ENCODE data around the gene GMDS.
A peak's percentile ranks its signal among the peaks of the same experiment; 100 is the strongest.

Gene GMDS

GRCh38 chr6:1644516-1645060 is 600.8 kb downstream of the GMDS start:
- no peak for DNase-seq (ENCODE audit: low spot score)

DNA sequence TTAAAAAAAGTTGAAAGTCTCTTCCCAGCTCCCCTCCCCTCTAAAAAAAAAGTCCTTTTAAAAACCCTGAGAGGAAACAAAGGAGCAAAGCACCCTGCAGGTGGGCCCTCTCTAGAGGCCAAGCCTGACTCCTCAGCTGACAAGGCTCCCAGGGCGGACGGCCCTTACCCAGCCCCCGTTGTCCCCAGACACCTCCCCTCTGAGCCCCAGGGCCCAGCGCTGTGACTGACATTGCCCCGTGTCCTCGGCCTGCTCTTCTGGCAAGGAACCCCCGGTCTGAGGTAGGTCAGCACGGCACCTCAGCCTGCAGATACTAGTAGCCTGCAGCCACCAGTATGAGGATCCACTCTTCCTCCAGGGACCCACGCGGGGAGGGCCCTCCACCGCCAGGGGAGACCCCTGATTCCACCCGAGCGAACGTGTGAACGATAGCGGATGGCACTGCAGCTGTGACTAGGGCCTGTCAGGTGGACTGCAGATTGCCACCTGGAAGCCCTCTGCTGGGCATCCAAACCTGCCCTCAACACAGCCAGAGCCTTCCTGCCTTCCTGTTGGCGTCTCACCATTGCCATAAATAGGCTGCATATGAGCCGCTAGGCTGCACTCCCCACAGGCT is 601.5 kb downstream of the GMDS start:
- DNase-seq (ENCODE audit: low spot score), result no peak

DNA sequence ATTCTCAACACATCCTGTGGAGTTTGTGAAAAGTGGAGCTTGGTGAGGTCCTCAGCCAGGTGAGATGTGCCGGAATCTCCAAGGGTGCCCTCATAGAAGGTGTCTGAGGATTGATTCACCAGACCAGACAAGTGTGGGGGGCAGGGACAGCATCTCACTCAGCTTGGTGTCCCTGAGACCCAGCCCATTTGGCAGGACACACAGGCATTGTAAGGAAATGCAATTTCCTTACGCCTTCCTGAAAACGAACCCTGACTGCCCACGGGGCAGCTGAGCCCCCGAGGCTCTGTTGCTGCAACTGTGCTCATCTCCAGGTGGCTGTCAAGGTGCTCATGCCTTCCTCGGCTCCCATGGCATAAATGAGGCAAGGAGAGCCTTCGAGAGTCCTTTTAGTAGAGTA is 602.3 kb downstream of the GMDS start:
- no peak for DNase-seq (ENCODE audit: low spot score)

DNA sequence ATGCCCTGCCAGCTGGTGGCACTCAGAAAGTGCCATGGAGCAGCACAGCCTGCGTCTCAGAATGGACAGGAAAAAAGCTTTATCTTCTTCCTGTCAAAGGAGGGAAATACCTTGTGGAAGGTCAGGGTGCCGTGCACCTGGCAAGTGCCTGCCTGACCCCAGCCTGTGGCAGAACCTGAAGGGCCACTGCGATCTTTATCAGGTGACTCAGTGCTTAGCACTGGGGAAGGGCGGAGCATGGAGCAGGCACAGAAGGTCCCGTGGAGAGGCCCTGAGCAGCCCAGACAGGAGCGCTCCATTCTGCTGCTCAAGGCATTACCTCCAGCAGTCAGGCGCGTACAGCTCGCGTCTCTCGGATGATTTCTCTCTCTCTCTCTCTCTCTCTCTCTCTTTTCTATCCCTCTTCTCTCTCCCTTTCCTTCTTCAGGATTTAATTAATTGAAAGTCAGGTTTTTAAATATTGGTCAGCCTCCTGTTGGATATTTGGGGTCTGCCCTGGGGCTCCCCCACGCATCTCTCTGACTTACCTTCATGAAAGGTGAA is 604.0 kb downstream of the GMDS start:
- DNase-seq (ENCODE audit: low spot score), result peak; percentile 66

GRCh38 chr6:1640476-1640875 is 604.9 kb downstream of the GMDS start:
- DNase-seq (ENCODE audit: low spot score), result no peak

GRCh38 chr6:1639430-1639829 is 606.0 kb downstream of the GMDS start:
- no peak for DNase-seq (ENCODE audit: low spot score)

- DNase-seq (ENCODE audit: low spot score), result no peak
Observed at GRCh38 chr6:1636971-1637871, 608.2 kb downstream of the GMDS start.

- no peak for DNase-seq (ENCODE audit: low spot score)
Observed at GRCh38 chr6:1636272-1636825, 609.1 kb downstream of the GMDS start.

GRCh38 chr6:1635305-1636010 is 609.9 kb downstream of the GMDS start:
- no peak for DNase-seq (ENCODE audit: low spot score)

DNA sequence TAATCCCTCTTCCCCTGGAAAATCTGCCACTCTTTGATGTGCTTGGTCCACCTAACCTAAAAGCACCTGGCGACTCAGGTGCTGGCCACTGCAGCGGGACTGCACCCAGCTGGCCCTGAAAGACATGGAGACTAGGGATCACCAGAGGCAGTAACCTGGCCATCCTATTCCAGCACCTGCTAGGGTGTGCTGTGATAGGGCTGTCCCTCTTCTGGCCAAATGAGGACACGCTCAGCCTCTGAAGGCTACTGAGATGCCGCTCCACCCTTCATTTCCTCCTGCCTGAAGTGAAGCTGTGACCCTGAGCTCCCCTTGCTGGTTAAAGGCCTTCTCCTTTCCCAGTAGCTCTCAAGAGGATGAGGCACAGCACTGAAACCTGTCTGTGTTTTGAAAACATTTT is 611.3 kb downstream of the GMDS start:
- DNase-seq (ENCODE audit: low spot score), result no peak

DNA sequence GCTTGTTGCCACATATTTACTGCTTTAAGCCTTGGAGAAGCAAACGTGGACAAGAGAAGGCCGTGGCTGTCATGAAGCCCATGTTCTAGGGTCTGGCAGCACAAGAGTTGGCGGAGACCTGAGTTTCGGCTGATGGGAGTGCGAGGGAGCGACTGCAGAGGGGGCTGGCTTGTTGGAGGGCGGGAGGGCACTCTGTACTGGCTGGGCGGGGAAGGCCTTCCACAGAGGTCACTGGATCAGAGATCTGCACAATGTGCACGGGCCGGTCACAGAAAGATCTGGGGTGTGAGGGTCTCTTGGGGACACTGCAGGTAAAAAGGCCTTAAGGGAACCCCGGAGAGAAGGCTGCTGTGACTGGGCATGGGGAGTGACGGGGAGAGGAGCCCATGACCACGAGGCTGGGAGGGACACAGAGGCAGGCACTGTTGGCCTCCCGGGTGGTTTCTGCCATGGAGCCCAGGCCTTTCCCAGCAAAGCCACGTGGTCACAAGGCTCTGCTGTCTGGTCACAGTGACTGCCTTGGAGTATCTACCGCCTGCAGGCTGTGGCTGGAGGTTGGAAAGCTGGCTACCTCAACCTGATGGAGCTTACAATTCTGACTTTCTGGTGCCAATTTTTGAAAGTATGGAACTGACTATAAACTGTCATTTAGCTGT is 611.9 kb downstream of the GMDS start:
- no peak for DNase-seq (ENCODE audit: low spot score)

DNA sequence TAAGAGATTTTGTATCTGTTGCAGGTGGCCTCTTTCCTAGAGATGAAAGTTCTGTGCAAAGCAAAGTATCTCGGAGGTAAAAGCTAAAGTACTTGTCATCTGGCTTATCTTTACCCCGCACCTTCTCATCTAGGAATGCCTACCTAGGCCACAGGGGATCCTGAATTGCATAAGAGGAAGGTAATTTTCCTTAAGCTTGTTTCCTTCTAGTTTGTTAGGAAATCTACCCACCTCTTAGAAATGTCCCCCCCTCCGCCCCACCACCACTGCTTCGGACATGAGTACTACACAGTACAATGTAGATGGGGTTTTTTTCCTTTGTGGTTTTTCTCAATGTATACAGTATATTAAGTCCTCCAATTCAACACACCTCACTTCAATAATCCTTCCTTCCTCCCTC is 614.2 kb downstream of the GMDS start:
- DNase-seq (ENCODE audit: low spot score), result no peak

DNA sequence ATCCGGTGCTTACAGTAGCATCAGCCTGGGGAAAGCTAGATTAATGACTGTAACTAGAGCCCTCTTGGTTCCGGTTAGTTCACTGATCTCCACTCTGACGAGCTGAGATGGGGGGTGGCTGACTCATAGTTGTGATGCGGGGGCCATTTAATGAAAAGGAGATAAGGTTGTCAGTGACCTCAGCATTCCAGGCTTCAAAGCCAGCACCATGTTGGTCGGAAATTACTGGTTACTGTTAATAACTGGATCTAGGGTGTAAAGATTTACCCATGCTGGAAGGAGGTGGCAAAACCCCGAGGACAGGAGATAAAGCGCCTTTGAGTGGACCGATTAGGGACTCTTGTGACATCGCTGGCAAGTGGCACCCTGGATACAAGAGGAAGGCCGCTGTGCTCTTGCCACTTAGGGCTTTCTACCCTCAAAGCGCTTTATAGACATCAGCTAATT is 614.6 kb downstream of the GMDS start:
- no peak for DNase-seq (ENCODE audit: low spot score)

- DNase-seq (ENCODE audit: low spot score), result no peak
Observed at GRCh38 chr6:1630212-1630770, 615.1 kb downstream of the GMDS start.

DNA sequence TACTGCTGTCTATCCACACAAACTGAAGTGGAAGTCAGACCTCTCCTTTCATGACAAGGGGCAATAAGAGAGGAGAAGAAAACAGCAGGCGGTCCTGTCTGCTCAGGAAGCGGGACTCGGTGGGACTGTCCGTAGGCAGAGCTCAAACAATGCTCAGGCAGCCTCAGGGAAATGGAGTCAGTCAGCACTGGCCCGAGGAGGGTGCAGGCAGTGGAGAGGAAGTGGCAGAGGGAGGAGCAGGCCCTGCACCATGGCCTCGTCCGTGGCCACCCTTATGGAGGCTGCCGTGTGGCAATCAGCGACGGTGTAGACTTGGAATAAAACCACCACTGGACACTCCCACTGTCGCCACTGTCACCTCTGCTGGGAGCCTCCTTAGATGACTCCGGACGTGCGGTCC is 616.1 kb downstream of the GMDS start:
- DNase-seq (ENCODE audit: low spot score), result no peak

DNA sequence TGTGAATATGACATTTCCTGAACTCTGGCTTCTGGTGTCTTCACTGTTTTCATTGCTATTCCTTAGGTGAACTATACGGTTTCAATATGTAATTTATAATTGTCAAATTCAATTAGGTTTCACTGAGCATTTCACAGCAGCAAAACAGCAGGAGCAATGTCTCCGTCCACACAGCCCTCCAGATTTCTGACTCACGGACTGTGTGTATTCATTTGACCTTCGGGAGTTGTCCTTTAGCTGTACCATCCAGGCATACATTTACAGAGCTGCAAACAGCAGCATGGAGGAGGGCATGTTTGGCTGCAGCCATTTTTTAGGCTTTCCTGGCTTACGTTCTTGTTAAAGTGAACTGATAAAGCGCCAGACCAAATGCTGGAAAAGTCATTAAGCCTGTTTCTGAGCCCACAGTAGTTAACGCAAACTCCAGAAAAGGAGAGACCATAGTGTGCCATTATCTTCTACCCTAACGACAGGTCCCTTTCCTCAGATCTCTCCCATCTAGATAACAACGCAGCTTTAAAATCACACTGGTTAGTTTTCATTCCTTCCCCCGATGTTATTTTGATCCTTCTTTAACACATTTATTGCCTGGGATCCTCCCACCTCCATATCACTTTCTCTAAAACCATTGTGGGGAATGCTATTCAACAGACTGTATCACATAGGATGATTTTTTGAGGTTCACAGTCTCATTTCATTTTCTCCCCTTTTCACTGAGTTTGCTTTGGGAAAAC is 617.4 kb downstream of the GMDS start:
- DNase-seq (ENCODE audit: low spot score), result no peak

- no peak for DNase-seq (ENCODE audit: low spot score)
Observed at GRCh38 chr6:1626481-1626880, 618.9 kb downstream of the GMDS start.

GRCh38 chr6:1625794-1626435 is 619.5 kb downstream of the GMDS start:
- no peak for DNase-seq (ENCODE audit: low spot score)

GRCh38 chr6:1624851-1625781 is 620.3 kb downstream of the GMDS start:
- DNase-seq (ENCODE audit: low spot score), result peak; percentile 42
